Measurements from ENCODE around the gene SMIM44.
A peak's percentile ranks its signal among the peaks of the same experiment; 100 is the strongest.
"Not testable (repeated sequence)": the region's sequence is repeated elsewhere in the genome, so short reads cannot be mapped to it uniquely, and the experiment has no call there.

The SMIM44 gene

GRCh38 chr19:3459089-3459881 lies 24.0 kb downstream of the SMIM44 start:
- no peak for FAIRE-seq
- peak; percentile 62 for DNase-seq (ENCODE audit: low spot score)

GRCh38 chr19:3458229-3459088 lies 24.8 kb downstream of the SMIM44 start:
- DNase-seq (ENCODE audit: low spot score) (no peak), FAIRE-seq (no peak)

- DNase-seq (ENCODE audit: low spot score), result no peak
- no peak for FAIRE-seq
Measured at GRCh38 chr19:3457528-3458228, 25.6 kb downstream of the SMIM44 start.

DNA sequence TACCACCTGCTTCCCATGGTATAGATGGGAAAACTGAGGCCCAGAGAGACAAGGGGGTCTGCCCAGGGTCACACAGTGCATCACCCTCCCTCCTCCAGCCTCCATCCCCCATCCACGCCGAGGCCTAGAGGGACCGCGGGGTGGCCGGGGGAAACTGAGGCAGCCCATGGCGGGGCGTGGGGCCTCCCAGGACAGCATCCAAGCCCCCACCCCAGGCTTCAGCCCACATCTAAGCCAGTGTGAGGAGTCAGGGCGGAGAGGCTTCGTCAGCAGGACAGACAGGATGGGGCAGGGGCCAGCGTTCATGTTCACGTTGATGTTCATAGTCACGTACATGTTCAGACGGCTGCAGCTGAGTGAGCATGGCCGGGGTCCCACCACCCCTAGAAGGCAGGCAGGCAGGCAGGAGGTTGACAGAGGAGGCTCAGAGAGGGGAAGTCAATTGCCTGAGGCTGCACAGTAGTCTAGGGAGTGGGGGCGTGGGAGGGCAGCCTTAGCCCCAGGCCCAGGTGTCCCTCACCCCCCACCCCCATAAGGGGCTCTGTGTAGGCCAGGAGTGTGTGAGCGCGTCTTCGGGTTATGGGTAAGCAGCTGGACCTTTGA lies 26.2 kb downstream of the SMIM44 start:
- FAIRE-seq (no peak), DNase-seq (ENCODE audit: low spot score) (no peak)

GRCh38 chr19:3455960-3456601 lies 27.2 kb downstream of the SMIM44 start:
- no peak for FAIRE-seq
- DNase-seq (ENCODE audit: low spot score), result no peak

DNA sequence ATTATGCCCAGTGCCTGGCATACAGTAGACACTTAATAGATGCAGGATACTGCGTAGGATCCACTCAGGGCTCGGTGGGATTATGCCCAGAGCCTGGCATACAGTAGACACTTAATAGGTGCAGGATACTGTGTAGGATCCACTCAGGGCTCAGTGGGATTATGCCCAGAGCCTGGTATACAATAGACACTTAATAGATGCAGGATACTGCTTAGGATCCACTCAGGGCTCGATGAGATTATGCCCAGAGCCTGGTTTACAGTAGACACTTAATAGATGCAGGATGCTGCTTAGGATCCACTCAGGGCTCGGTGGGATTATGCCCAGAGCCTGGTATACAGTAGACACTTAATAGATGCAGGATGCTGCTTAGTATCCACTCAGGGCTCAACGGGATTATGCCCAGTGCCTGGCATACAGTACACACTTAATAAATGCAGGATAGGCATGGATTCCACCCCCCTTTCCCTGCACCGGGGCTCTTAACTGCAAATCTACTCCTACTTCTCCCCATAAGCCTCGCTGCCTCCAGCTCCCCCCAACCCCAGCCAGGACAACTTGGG lies 27.8 kb downstream of the SMIM44 start:
- DNase-seq (ENCODE audit: low spot score) (no peak), FAIRE-seq (no peak)

DNA sequence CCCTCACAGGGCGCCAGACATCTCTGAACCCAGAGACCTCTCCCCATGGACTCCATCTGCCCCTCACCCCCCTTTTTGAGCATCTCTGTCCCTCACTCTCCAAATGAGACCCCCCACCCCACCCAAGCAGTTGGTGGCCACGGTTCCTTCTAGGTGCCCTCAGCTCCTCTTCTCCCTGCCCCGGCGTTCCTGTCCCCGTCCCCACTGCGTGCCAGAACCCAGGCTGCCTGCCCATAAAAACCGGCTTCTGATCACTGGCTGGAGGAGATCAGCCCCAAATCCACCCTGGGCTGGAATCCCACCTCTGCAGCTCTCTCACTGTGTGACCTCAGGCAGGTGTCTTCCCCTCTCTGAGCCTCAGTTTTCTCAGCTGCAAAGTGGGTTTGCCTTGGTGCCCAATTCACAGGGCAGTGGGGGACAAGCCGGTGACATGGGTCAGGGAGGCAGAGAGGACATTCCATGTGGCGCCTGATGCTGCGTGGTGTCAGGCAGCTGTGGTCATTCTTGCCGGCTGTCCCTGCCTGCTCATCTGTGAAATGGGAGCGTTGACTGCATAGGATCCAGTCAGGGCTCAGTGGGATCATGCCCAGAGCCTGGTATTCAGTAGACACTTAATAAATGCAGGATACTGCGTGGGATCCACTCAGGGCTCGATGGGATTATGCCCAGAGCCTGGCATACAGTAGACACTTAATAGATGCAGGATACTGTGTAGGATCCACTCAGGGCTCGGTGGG lies 28.4 kb downstream of the SMIM44 start:
- DNase-seq (ENCODE audit: low spot score), result no peak
- no peak for FAIRE-seq

DNA sequence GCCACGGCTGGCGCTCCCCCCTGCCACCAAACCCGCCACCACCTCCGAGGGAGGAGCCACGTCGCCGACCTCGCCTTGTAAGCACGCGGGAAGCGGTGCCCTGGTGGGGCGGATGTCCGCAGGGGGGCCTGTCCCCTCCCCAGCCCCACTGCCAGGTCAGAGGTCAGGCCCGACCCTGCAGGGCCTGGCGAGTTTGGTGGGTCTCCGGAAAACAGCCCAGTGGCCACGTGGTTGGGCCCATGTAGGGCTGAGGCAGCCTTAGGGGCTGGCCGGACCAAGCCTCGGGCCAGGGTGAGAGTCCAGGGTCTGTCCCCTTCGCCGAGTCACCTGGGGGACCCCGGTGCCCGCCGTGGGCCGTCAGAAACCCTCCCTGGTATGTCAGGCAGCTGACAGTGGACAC lies 29.4 kb downstream of the SMIM44 start:
- DNase-seq (ENCODE audit: low spot score), result no peak
- no peak for FAIRE-seq

DNA sequence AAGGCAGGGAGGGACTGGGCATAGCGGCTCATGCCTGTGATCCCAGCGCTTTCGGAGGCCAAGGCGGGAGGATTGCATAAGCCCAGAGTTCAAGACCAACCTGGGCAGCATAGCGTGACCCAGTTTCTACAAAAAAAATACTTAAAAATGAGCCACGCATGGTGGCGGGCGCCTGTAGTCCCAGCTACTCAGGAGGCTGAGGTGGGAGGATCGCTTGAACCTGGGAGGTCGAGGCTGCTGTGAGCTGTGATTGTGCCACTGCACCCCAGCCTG lies 30.4 kb downstream of the SMIM44 start:
- not testable (repeated sequence) for DNase-seq (ENCODE audit: low spot score); FAIRE-seq

DNA sequence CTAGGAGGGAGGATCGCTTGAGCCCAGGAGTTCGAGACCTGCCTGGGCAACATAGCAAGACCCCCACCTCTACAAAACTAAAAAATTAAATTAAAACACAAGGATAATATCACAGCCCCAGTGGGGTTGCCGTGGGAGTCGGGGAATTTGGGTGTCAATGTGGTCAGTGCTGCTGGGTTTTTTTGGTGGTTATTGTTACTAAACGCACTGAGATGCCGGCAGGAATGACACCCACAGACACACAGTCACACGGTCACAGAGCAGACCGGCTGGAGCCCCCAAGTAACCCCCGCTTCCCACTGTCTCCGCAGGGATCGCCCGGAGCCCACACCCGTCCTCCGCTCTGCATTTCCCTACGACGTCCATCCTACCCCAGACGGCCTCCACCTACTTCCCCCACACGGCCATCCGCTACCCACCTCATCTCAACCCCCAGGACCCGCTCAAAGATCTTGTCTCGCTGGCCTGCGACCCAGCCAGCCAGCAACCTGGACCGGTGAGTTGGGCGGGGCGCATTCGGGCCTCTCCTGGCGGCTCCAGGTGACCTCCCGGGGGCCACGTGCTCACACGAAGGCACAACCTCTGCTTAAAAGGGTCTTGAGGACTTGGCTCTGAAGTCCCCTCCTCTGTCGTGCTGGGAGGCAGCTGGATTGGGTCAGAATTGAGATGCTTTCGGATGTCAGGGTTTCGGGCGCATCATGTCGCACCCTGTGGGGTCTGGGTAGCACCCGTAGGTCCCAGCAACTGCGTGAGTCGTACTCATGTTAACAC lies 30.9 kb downstream of the SMIM44 start:
- DNase-seq (ENCODE audit: low spot score), result no peak
- FAIRE-seq, result no peak

- no peak for FAIRE-seq
- peak; percentile 71 for DNase-seq (ENCODE audit: low spot score)
Measured at GRCh38 chr19:3451451-3451866, 31.8 kb downstream of the SMIM44 start.

- DNase-seq (ENCODE audit: low spot score) (peak; percentile 100), FAIRE-seq (peak; percentile 99)
Measured at GRCh38 chr19:3450796-3451411, 32.3 kb downstream of the SMIM44 start.

DNA sequence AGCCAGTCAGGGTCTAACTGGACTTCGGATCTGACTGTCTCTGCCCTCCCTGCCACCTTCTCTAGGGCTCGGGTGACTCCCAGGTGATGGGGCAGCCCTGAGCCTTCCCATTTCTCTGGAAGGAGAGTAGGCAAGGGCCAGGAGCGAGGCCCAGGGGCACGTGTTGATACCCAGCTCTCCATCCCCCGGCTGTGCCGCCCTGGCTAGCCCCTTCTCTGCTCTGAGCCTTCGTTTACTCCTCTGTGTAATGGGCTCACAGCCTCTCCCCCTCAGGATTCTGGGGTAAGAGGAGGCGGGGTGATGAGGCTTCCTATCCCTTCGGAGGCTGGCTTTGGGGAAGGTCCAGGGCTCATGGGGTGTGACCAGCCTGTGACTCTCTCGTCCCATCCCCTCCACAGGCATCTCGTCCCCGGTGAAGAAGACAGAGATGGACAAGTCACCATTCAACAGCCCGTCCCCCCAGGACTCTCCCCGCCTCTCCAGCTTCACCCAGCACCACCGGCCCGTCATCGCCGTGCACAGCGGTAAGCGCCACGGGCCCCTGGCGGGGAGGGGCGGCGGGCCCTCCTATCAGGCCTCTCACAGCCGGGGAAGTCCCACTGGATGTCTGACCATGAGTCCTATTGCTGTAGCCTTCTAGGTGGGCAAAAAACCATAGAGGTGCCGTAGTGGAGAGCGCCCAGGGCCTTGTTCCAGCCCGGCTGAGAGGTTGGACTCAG lies 34.5 kb downstream of the SMIM44 start:
- DNase-seq (ENCODE audit: low spot score), result no peak
- no peak for FAIRE-seq

DNA sequence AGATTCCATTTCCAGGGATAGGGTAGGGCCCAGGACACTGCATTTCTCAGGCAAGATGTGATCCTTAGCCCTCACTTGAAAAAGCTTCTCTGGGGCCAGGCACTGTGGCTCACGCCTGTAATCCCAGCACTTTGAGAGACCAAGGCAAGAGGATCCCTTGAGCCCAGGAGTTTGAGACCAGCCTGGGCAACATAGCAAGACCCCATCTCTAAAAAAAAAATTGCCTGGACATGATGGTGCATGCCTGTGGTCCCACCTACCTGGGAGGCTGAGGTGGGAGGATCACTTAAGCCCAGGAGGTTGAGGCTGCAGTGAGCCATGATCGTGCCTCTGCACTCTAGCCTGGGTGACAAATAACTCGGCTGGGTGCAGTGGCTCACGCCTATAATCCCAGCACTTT lies 36.6 kb downstream of the SMIM44 start:
- not testable (repeated sequence) for FAIRE-seq

DNA sequence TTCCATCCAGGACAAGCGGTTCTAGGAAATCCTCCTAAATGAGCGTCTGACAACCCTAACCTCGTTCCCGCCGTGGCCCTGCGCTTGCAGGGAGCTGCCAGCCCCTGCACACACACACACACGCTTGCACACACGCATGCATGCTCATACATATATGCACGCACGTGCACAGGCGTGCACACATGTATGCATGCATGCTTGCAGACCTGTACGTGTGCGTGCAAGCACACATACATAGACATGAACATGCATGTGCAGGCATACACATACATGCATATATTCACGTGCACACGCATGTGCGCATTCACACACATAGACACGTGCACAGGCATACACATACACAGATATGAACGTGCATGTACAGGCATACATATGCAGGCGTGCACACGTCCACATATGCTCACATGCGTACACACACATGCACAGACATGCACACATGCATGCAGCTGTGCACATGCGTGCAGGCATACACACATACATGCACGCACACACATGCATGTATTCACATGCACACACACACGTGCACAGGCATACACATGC lies 38.5 kb downstream of the SMIM44 start:
- DNase-seq (ENCODE audit: low spot score) (no peak), FAIRE-seq (no peak)

More for the DNA sequence above, 36.6 kb downstream of the SMIM44 start:
- not testable (repeated sequence) for DNase-seq (ENCODE audit: low spot score)

GRCh38 chr19:3443840-3444694 lies 39.2 kb downstream of the SMIM44 start:
- FAIRE-seq, result no peak

DNA sequence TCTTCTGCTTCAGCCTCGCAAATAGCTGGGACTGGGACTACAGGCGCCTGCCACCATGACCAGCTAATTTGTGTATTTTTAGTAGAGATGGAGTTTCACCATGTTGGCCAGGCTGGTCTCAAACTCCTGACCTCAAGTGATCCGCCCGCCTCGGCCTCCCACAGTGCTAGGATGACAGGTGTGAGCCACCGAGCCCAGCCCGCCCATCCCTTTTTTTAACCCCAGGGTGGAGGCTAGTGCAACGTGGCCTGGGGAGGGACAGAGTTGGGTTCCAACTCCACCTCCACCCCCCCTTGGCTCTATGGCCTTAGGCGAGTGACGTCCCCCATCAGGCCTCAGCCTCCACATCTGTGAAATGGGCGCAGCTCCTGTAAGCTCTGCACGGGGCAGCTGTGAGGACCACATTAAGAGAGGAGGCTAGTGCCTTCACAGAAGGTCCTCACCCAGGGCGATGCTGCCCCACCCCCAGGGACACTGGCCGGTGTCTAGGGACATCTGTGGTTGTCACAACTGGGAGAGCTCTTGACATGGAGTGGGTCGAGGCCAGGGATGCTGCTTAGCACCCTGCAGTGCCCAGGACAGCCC lies 40.7 kb downstream of the SMIM44 start:
- DNase-seq (ENCODE audit: low spot score) (no peak), FAIRE-seq (no peak)

More at GRCh38 chr19:3443840-3444694, 39.2 kb downstream of the SMIM44 start:
- no peak for DNase-seq (ENCODE audit: low spot score)

Measured in RCC 7860 (cell line).